Activated naive CD4-positive, alpha-beta T cell treated with anti-CD3 and anti-CD28 coated beads for 36 hours (primary cell): Measurements from ENCODE around the gene PPP1R13B. TPM values are rescaled to one million over a fixed set of nuclear protein-coding genes. Genes with fewer than 3 reads are reported as not detected.

Source experiments
- CTCF ChIA-PET: fragments of 350-600 bp; sonication (Branson Sonifier 250); formaldehyde crosslinking; loops from one replicate; lab custom pipeline; 2021; ENCODE audit warnings: antibody characterized with exemption; lab: Charles Lee
- DNase-seq: peaks from one replicate; pipeline ENCODE4 v3.0.0-alpha.2; 2020
- H3K27ac Mint-ChIP-seq: one replicate; pipeline ENCODE4 v1.8.0; 2021; ENCODE audit warnings: mild to moderate bottlenecking, mixed read lengths
- H3K27me3 Mint-ChIP-seq: one replicate; pipeline ENCODE4 v1.8.0; 2021; ENCODE audit warnings: low read depth, mixed read lengths
- H3K36me3 Mint-ChIP-seq: one replicate; pipeline ENCODE4 v1.8.0; 2021; ENCODE audit warnings: low read depth, mixed read lengths
- H3K4me1 Mint-ChIP-seq: one replicate; pipeline ENCODE4 v1.8.0; 2021; ENCODE audit warnings: low read depth, mixed read lengths
- H3K4me3 Mint-ChIP-seq: one replicate; pipeline ENCODE4 v1.8.0; 2021; ENCODE audit warnings: mild to moderate bottlenecking, moderate library complexity, mixed read lengths
- H3K9me3 Mint-ChIP-seq: one replicate; pipeline ENCODE4 v1.8.0; 2021; ENCODE audit warnings: mixed read lengths
- intact Hi-C: fragments of 100-400 bp; cut with micrococcal nuclease; formaldehyde crosslinking; loops from one replicate; pipeline ENCODE4 v1.15.1; 2023
- total RNA-seq, 2 experiments: library from RNA; stranded (reverse); gene quantifications; one replicate each; pipeline ENCODE4 v1.2.3, GENCODE V29; 2021

The PPP1R13B gene
- total RNA-seq, 2 experiments from 2014 or later = 8.0 to 8.6 TPM

- intact Hi-C loops = no loop called here
- CTCF ChIA-PET = no interaction called here
- H3K9me3 Mint-ChIP-seq = no peaks in the 10 kb centered on the region
- H3K27ac Mint-ChIP-seq = no peak overlapping the region
- no peak overlapping the region for H3K4me3 Mint-ChIP-seq
- no peaks in the 10 kb centered on the region for H3K27me3 Mint-ChIP-seq
- H3K36me3 Mint-ChIP-seq = peaks cover 2% of the 10 kb centered on the region
- H3K4me1 Mint-ChIP-seq = peaks cover 2% of the 10 kb centered on the region
- no peak for DNase-seq
Measured at GRCh38 chr14:103690332-103690731, 157.0 kb downstream of the PPP1R13B start.

GRCh38 chr14:103688906-103689902, 158.2 kb downstream of the PPP1R13B start:
- Mint-ChIP-seq H3K27me3 (no peaks in the 10 kb centered on the region), H3K9me3 (no peaks in the 10 kb centered on the region), H3K4me3 (no peak overlapping the region), H3K4me1 (peaks cover 2% of the 10 kb centered on the region), H3K27ac (no peak overlapping the region), H3K36me3 (peaks cover 7% of the 10 kb centered on the region)
- intact Hi-C loops = no loop called here
- DNase-seq = no peak
- CTCF ChIA-PET = no interaction called here

DNA sequence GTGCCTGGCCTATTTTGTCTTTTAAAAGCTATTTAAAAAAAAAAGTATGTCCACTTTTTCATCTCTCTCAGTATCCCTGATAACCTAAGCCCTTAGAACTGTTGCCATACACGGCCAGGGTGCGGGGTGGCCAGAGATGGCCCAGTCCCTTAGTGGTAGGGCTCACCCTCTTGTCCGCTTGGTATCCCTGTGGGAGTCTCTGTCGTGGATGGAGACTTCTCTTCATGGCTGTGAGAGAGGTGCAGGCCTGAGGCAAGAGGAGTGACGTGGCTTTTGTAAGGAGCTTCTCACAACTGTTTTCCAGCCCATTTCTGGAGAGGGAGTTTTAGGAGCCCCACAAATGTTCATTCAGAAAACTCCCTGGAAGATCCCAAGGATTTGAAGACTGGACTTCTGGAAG, 158.9 kb downstream of the PPP1R13B start:
- CTCF ChIA-PET = interaction anchor here (0.6 kb wide), 1 partner anchor 13 kb away, joined by 3 read pairs; no protein-coding TSS in a partner anchor
- intact Hi-C loops = no loop called here
- Mint-ChIP-seq H3K36me3 (peaks cover 7% of the 10 kb centered on the region), H3K27me3 (no peaks in the 10 kb centered on the region), H3K27ac (no peak overlapping the region), H3K4me1 (peaks cover 2% of the 10 kb centered on the region), H3K4me3 (no peak overlapping the region), H3K9me3 (no peaks in the 10 kb centered on the region)
- DNase-seq = no peak

DNA sequence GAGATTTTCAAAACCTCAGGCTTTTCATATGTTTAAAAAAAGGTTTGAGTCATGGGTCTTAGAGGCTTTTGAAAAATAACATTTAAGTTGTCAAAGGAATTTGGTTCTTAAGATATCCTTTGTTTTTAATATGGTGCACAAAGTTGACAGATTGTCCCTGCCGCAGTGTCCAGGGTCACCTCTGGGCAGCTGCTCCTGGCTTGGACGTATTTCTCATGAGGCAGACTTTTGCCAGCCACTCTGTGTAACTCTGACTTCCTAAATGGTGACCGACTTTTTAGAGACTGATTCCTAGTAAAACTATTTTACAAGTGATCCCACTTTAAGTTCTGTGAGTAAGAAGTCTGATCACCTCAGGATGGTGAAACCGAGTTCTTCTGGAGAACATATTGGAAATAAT, 159.7 kb downstream of the PPP1R13B start:
- no peak for DNase-seq
- Mint-ChIP-seq H3K27me3 (no peaks in the 10 kb centered on the region), H3K36me3 (peaks cover 9% of the 10 kb centered on the region), H3K4me1 (peaks cover 2% of the 10 kb centered on the region), H3K9me3 (no peaks in the 10 kb centered on the region), H3K4me3 (no peak overlapping the region), H3K27ac (no peak overlapping the region)
- intact Hi-C loops = no loop called here
- CTCF ChIA-PET = interaction anchor here (0.6 kb wide), 1 partner anchor 12 kb away, joined by 3 read pairs; no protein-coding TSS in a partner anchor

DNA sequence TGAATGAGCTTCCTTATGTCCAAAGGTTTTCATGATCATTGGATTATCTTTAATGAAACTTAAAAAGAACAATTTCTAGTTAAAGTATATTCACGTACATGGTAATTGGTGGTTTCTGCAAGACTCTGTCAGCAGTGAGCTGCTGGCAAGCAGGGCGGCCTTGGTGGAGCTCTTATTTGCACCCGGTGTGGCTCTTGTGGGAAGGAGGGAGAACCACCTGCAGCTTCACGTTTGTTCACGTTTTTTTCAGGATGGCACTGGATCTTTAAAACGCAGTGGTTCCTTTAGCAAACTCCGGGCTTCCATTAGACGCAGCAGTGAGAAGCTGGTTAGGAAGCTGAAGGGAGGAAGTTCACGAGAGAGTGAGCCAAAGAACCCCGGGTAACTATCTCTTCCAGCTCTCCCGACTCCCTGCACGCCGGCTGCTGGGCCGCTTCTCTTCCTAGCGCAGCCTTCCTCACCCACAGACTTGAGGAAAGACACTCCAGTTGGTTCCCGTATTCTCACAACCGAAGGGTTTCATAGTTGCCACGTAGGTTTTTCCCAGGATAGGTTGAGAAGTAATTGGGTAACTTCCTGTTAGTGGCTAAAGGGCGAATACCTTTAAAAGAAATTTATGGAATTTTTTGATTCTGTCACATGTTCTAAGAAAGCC, 160.4 kb downstream of the PPP1R13B start:
- Mint-ChIP-seq H3K36me3 (peaks cover 9% of the 10 kb centered on the region), H3K4me3 (no peak overlapping the region), H3K4me1 (peaks cover 2% of the 10 kb centered on the region), H3K27me3 (no peaks in the 10 kb centered on the region), H3K27ac (no peak overlapping the region), H3K9me3 (no peaks in the 10 kb centered on the region)
- CTCF ChIA-PET = interaction anchor here (1.2 kb wide), 1 partner anchor 9 kb away, joined by 4 read pairs; no protein-coding TSS in a partner anchor
- intact Hi-C loops = no loop called here
- DNase-seq = no peak

- DNase-seq = no peak
- Mint-ChIP-seq H3K36me3 (peaks cover 18% of the 10 kb centered on the region), H3K27ac (no peak overlapping the region), H3K9me3 (no peaks in the 10 kb centered on the region), H3K27me3 (no peaks in the 10 kb centered on the region), H3K4me1 (peaks cover 2% of the 10 kb centered on the region), H3K4me3 (no peak overlapping the region)
- CTCF ChIA-PET = interaction anchor here (1.0 kb wide), 1 partner anchor 28 kb away, joined by 3 read pairs; no protein-coding TSS in a partner anchor
- intact Hi-C loops = no loop called here
Measured at GRCh38 chr14:103685276-103686211, 161.8 kb downstream of the PPP1R13B start.

GRCh38 chr14:103684871-103685270, 162.5 kb downstream of the PPP1R13B start:
- Mint-ChIP-seq H3K27me3 (no peaks in the 10 kb centered on the region), H3K27ac (no peak overlapping the region), H3K4me3 (no peak overlapping the region), H3K36me3 (peaks cover 19% of the 10 kb centered on the region), H3K4me1 (peaks cover 2% of the 10 kb centered on the region), H3K9me3 (no peaks in the 10 kb centered on the region)
- no peak for DNase-seq
- intact Hi-C loops = no loop called here
- CTCF ChIA-PET = interaction anchor here (1.0 kb wide), 1 partner anchor 29 kb away, joined by 3 read pairs; no protein-coding TSS in a partner anchor

GRCh38 chr14:103684471-103684870, 162.9 kb downstream of the PPP1R13B start:
- no peak overlapping the region for H3K27ac Mint-ChIP-seq
- no peaks in the 10 kb centered on the region for H3K27me3 Mint-ChIP-seq
- no peak overlapping the region for H3K4me3 Mint-ChIP-seq
- intact Hi-C loops = no loop called here
- peaks cover under 1% of the 10 kb centered on the region for H3K4me1 Mint-ChIP-seq
- H3K36me3 Mint-ChIP-seq = peaks cover 23% of the 10 kb centered on the region
- DNase-seq = no peak
- CTCF ChIA-PET = interaction anchor here (1.0 kb wide), 1 partner anchor 29 kb away, joined by 3 read pairs; no protein-coding TSS in a partner anchor
- no peaks in the 10 kb centered on the region for H3K9me3 Mint-ChIP-seq

Other genes with a start within 250 kb of the PPP1R13B start
- gene KLC1, start 218.4 kb downstream of the PPP1R13B start, total RNA-seq = 100 to 1,000 TPM in 1 of 2 experiments, 10 to 100 TPM in 1; 94.8 to 101 TPM
- 10 to 100 TPM; 49.0 to 50.4 TPM for gene XRCC3, start 132.1 kb downstream of the PPP1R13B start, total RNA-seq
- 10 to 100 TPM in 1 of 2 experiments, 1 to 10 TPM in 1; 9.1 to 10.4 TPM for gene ZFYVE21, start 131.8 kb downstream of the PPP1R13B start, total RNA-seq
- under 1 TPM in 1 of 2 experiments, not detected in 1; 0.10 TPM for gene TDRD9, start 80.9 kb upstream of the PPP1R13B start, total RNA-seq
- gene RD3L, start 95.0 kb upstream of the PPP1R13B start, total RNA-seq = not detected
- not detected for gene ASPG, start 238.1 kb upstream of the PPP1R13B start, total RNA-seq